Nucleus accumbens (tissue), 56 donors: ENCODE measurements around the gene MRPL34.
A peak's percentile ranks its signal among the peaks of the same experiment; 100 is the strongest.

ENCODE experiments used
- DNase-seq, 56 donors: peaks; one replicate each; lab custom pipeline; 2025; lab: John Stamatoyannopoulos, UW

MRPL34 gene

DNA sequence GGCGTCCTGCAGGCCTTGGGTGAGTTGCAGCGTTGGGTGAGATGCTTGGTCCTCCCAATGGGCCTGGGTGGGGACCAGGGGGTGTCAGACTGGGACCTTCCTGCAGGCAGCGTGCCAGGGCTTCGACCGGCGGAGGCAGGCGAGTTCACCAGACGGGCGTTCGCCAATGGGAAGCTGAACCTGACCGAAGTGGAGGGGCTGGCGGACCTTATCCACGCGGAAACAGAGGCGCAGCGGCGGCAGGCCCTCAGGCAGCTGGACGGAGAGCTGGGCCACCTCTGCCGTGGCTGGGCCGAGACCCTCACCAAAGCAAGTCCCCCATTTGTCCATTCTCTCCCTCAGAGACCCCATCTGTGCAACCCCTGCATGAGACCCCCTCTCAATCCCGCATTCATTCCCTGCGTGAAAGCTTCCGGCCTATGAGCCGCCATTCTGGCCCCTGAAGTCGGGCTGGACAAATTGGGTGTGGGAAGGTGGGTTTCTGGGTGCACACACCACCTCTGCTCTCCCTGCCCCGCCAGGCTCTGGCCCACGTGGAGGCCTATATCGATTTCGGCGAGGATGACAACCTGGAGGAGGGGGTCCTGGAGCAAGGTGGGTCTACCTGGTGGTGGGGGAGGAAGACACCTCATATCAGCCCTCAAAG lies 32.9 kb downstream of the MRPL34 start:
- no peak for DNase-seq

DNA sequence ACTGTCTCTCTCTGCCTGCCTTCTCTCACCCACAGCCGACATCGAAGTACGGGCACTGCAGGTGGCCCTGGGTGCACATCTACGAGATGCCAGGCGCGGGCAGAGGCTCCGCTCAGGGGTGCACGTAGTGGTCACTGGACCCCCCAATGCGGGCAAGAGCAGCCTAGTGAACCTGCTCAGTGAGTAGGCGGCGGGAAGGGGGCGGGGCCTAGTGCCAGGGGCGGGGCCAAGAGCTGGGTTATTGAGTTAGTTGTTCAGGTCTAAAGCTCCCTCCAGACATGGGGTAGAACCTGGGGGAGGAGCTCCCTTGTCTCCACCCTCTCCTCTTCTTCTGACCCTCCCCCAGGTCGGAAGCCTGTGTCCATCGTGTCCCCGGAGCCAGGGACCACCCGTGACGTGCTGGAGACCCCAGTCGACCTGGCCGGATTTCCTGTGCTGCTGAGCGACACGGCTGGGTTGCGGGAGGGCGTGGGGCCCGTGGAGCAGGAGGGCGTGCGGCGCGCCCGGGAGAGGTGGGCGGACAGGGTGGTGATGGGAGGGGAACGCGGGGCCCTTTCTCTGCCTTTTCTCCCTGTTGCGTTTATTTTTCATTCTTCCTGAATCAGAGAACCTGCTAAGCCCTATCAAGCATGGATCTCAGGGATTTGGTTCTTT lies 33.5 kb downstream of the MRPL34 start:
- peak in 3 of 56 donors; percentile 21 to 52 (median 42) for DNase-seq

DNA sequence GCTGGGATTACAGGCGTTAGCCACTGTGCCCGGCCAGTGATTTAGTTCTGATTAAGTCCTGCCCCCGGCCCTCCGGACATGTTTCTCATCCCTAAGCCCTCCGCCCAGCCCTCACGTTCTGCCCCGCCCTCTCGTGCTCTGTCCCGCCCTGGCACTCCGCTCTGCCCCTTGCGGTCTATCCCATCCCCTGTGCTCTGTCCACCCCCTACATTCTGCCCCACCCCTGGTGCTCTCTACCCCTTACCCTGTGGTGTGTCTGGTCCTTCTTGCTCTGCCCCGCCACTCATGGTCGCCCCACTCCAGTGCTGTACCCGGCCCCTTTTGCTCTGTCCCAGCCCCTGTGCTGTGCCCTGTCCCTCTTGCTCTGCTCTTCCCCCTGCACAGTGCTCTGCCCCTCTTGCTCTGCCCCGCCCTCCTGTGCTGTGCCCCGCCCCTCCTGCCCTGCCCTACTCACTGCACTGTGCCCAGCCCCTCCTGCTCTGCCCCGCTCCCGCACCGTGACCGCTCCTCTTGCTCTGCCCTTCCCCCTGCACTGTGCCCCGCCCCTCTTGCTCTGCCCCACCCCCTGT lies 34.7 kb downstream of the MRPL34 start:
- DNase-seq = peak in 1 of 56 donors; percentile 8

DNA sequence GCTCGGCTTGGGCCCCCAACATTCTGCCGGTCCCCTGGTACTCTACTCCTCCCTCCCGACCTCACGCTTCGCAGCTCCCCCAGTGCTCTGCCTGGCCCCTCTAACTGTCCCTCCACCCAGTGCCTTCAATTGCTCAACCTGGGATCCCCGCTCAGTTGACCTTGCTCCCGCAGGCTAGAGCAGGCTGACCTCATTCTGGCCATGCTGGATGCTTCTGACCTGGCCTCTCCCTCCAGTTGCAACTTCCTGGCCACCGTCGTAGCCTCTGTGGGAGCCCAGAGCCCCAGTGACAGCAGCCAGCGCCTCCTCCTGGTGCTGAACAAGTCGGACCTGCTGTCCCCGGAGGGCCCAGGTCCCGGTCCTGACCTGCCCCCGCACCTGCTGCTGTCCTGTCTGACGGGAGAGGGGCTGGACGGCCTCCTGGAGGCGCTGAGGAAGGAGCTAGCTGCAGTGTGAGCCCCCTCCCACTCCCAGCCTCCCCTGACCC lies 35.2 kb downstream of the MRPL34 start:
- no peak for DNase-seq

DNA sequence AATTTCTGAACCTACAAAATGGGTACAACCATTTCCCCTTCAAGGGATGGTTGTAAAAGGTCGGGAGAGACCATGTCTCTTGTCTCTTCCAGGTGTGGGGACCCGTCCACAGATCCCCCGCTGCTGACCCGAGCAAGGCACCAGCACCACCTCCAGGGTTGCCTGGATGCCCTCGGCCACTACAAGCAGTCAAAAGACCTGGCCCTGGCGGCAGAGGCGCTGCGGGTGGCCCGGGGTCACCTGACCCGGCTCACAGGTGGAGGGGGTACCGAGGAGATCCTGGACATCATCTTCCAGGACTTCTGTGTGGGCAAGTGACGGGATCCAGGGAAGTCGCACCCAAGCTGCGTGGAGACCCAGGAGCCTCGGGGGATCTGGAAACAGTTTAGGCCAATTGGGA lies 35.7 kb downstream of the MRPL34 start:
- no peak for DNase-seq

DNA sequence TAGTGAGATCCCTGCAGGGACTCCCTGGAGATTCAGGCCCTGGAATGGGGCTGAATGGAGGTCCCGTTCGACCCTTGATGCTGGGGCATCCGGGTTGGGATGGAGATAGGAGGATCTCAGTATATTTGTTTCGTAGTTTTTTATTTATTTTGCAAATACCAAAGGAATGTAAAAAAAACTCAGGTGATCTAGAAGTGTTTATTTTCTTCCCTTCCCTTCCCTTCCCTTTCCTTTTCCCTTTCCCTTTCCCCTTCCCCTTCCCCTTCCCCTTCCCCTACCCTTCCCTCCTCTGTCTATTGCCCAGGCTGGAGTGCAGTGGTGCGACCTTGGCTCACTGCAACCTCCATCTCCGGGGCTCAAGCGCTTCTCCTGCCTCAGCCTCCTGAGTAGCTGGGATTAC lies 36.2 kb downstream of the MRPL34 start:
- DNase-seq = no peak

DNA sequence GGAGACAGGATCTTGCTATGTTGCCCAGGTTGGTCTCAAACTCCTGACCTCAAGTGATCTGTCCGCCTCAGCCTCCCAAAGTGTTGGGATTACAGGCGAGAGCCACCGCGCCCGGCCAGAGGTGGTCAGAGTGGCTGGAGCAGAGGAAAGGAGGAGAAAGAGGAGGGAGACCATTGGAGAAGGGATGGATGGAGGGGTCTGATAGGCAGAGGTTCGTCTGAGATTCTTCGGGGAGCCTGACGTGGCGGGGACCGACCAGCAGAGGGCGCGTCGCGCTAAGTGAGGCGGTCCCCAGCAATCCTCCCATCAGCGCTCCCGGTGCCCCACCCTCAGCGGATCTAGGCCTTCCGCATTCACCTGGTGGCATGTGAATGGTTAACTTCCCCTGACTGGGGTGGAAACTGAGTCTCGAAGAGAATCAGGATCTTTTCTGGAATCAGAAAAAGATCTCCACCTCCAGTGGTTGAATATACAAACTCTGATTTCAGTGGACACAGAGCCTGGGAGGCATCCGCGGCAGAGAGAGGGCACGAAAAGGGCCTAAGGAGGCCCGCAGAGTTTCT lies 40.5 kb downstream of the MRPL34 start:
- DNase-seq = peak in 40 of 56 donors; percentile 11 to 83 (median 42)

DNA sequence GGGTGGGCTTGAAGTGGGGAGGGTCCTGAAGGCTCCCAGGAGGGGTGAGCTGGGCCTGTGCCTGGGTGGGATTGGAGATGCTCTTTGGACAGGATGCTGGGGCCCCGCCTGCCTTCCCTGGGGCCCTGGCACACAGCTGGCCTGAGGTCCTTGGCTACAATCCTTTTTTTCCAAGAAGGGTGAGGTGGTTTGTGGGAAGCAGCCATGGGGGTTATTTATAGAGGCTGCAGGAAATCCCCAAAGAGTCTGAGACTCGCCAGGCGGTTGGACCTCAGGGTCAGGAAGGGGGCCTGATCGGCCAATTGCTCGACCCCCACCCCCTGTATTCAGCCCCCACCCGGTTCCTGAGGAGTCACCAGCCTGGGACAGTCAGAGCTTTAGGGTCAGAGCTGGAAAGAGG lies 41.7 kb downstream of the MRPL34 start:
- no peak for DNase-seq

DNA sequence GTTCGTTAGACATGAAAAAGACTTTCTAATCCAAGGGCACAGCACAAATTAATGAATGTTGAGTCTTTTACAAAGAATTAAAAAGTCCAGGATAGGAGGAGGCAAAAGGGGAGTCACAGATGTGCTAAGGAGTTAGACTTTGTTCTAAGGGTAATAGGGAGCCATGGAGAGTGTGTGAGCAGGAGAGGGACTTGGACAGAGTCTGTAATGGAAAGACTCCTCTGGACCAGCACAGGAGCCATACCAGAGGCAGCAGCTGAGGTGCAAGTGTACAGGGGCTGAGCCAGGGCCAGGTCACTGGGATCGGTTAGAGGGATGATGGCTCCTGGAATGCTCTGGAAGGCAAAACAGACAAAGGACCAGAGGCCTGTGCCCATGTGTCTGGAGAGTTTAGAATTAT lies 42.2 kb downstream of the MRPL34 start:
- DNase-seq = no peak

DNA sequence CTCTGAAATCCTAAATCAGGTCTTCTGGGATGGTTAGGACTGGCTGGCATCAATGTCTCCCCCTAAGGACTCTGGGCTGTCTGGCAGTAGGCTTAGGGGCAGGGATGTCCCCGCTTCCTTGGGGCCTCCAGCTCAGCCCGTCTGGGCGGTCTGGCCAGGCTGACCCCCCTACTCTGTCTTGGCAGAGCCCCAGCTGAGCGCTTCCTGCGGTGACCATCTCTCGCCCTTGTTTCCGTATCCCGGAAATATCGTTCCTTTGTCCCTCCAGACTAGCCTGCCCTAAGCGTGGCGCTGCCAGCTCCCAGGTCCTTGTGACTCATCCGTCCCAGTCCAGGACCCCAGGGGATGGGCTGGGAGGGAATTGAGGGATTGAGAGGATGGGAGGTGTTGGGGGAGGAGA lies 43.0 kb downstream of the MRPL34 start:
- DNase-seq = peak in 2 of 56 donors; percentile 13 to 15

DNA sequence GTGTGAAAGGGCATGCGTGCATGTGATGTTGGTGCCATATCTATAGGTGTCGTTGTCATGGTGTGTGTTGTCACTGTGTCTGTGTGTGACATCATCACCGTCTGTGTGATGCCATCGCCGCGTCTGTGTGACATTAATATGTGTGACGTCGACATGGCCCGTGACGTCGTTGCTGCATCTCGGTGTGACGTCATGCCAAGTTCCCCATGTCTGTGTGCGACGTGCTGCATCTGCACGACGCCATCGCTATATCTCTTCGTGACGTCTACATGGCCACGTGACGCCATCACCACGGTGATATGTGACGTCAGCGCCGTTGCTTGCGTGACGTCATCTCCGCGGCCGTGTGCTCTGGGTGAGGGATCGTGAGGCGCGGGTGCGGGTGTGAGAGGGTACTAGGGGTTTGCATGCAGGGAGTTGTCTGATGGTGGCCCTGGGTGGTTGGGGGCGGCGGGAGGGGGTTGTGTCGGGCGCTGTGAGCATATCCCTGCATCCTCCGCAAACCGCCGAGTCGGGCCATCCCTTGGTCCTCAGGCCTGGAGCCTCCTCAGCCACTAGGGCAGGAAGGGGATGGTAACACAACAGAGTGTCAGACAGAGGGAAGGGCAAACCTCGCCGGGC lies 46.3 kb downstream of the MRPL34 start:
- DNase-seq = no peak

DNA sequence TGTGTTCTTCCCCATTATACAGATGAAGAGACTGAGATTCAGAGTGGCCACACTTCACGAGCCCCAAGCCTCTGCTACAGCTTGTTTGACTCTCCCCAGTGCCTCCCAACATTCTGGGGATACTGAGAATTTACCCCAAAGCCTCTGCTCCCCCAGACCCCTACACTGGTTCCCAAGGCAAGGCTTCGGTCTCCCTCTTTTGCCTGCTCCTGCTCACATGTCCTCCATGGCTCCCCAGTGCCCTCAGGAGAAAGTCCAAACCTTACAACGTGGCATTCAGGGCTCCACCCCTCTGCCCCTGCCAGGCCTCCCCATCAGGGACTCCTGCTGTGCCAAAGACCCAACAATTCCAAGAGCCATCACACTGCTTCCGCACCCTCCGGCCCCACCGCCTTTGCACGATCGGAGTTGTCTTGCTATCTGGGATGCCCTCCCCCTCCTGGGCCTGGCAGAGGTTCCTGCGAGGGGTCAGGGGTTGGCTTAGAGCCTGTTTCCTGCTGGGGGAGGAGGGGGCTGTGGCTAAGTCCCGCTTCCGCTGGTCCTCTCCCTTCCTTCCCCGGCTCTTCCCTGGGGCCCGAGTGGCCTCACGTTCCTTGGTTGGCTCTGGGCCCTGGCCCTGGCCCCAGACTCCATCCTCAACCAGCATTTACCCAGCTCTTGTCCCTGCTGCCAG lies 47.1 kb downstream of the MRPL34 start:
- DNase-seq = peak in 2 of 56 donors; percentile 10 to 15

DNA sequence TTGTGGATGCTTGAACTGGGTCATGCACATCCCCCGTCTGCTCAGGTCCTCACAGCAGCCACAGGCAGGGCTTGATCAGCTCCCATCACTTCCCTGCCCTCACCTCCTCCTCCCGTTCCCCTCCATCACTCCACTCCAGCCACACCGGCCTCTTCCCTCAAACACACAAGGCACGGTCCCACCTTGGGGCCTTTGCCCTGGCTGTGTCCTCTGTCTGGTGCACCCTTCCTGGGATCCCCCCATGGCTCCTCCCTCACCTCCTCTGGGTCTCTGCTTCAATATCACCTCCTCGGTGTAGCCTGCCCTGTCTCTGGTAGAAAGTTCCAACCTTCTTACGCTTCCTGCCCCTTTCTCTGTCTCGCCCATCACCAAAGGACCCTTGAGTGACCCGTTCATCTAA lies 47.7 kb downstream of the MRPL34 start:
- DNase-seq = no peak
